ENCODE results near the gene ODAD4.

GRCh38 chr17:41956522-41956921, 26.1 kb downstream of the ODAD4 start:
- TF ChIP-seq SP1 (IDR thresholded peaks at IDR 0.05) (no peak), CTCF (IDR thresholded peaks at IDR 0.05; ENCODE audit: low read depth, low read length, missing input control) (no peak)

Measured in liver (tissue), 3 donors.